ENCODE measurements around the gene ZBTB37. TPM values are rescaled to one million over a fixed set of nuclear protein-coding genes. Genes with fewer than 3 reads are reported as not detected.
"Not testable (repeated sequence)": the region's sequence is repeated elsewhere in the genome, so short reads cannot be mapped to it uniquely, and the experiment has no call there.

Gene ZBTB37
- total RNA-seq, 4 donors from 2014 or later, result 6.6 to 11.4 (median 8.8) TPM

- Histone ChIP-seq H3K27me3 (no peaks in the 10 kb centered on the region), H3K9me3 (no peaks in the 10 kb centered on the region), H3K27ac (no peak overlapping the region), H3K36me3 (no peaks in the 10 kb centered on the region), H3K4me1 (no peaks in the 10 kb centered on the region), H3K4me3 (no peak overlapping the region)
- 86 to 91% methylated on average over 7 to 10 of the region's 12 CpGs for WGBS, 2 donors (ENCODE audit: low coverage in 1 of 2)
- no peak for TF ChIP-seq POLR2AphosphoS5 (IDR thresholded peaks at IDR 0.05)
- no peak for TF ChIP-seq EP300 (IDR thresholded peaks at IDR 0.05)
- TF ChIP-seq CTCF (IDR thresholded peaks at IDR 0.05), result no peak
- no peak for TF ChIP-seq POLR2A (IDR thresholded peaks at IDR 0.05)
- no peak for ATAC-seq
These were observed 49.7 kb downstream of the ZBTB37 start for GRCh38 chr1:173917635-173918493.

GRCh38 chr1:173920861-173921260, 52.7 kb downstream of the ZBTB37 start:
- no peaks in the 10 kb centered on the region for H3K36me3 ChIP-seq
- H3K9me3 ChIP-seq, result no peaks in the 10 kb centered on the region
- TF ChIP-seq POLR2A (IDR thresholded peaks at IDR 0.05) (no peak), EP300 (IDR thresholded peaks at IDR 0.05) (no peak), CTCF (IDR thresholded peaks at IDR 0.05) (no peak), POLR2AphosphoS5 (IDR thresholded peaks at IDR 0.05) (no peak)
- no peak overlapping the region for H3K27ac ChIP-seq
- peaks cover 0 to 7% (median 0%) of the 10 kb centered on the region in 3 donors for H3K4me1 ChIP-seq
- 74 to 90% methylated on average over 5 of the region's 5 CpGs for WGBS, 2 donors (ENCODE audit: low coverage in 1 of 2)
- H3K27me3 ChIP-seq, result no peaks in the 10 kb centered on the region
- no peak for ATAC-seq
- no peak overlapping the region for H3K4me3 ChIP-seq

- H3K27ac ChIP-seq, result no peak overlapping the region
- WGBS, 2 donors (ENCODE audit: low coverage in 1 of 2), result 88 to 89% methylated on average over 8 of the region's 8 CpGs
- no peaks in the 10 kb centered on the region for H3K27me3 ChIP-seq
- peaks cover 0 to 4% of the 10 kb centered on the region in 2 donors for H3K36me3 ChIP-seq
- no peak for TF ChIP-seq CTCF (IDR thresholded peaks at IDR 0.05)
- no peak for TF ChIP-seq POLR2AphosphoS5 (IDR thresholded peaks at IDR 0.05)
- no peak for TF ChIP-seq EP300 (IDR thresholded peaks at IDR 0.05)
- no peak for TF ChIP-seq POLR2A (IDR thresholded peaks at IDR 0.05)
- no peaks in the 10 kb centered on the region for H3K9me3 ChIP-seq
- no peak for ATAC-seq
- H3K4me1 ChIP-seq, result peaks cover 0 to 8% (median 0%) of the 10 kb centered on the region in 3 donors
- H3K4me3 ChIP-seq, result no peak overlapping the region
These were observed 57.4 kb downstream of the ZBTB37 start for GRCh38 chr1:173925306-173926242.

- H3K27ac ChIP-seq, H3K27me3 ChIP-seq, H3K9me3 ChIP-seq, H3K4me1 ChIP-seq, ATAC-seq, H3K4me3 ChIP-seq: not testable (repeated sequence)
- 95 to 100% methylated on average over 2 to 4 of the region's 5 CpGs for WGBS, 2 donors (ENCODE audit: low coverage in 1 of 2)
- peaks cover 0 to 39% of the 10 kb centered on the region in 2 donors for H3K36me3 ChIP-seq
These were observed 62.4 kb downstream of the ZBTB37 start for GRCh38 chr1:173930541-173930940.

GRCh38 chr1:173934440-173934839, 66.3 kb downstream of the ZBTB37 start:
- whole genome bisulfite sequencing, 2 donors (ENCODE audit: low coverage in 1 of 2), result 100% methylated on average over 1 of the region's 1 CpG
- no peaks in the 10 kb centered on the region for H3K9me3 ChIP-seq
- no peak overlapping the region for H3K27ac ChIP-seq
- H3K4me3 ChIP-seq, result no peak overlapping the region
- H3K36me3 ChIP-seq, result peaks cover 0 to 58% of the 10 kb centered on the region in 2 donors
- no peaks in the 10 kb centered on the region for H3K27me3 ChIP-seq
- no peak for ATAC-seq
- H3K4me1 ChIP-seq, result no peaks in the 10 kb centered on the region
- TF ChIP-seq POLR2AphosphoS5 (IDR thresholded peaks at IDR 0.05), result no peak
- no peak for TF ChIP-seq CTCF (IDR thresholded peaks at IDR 0.05)
- no peak for TF ChIP-seq POLR2A (IDR thresholded peaks at IDR 0.05)
- no peak for TF ChIP-seq EP300 (IDR thresholded peaks at IDR 0.05)

All from gastroesophageal sphincter (tissue), 4 donors.